ENCODE results near the gene MRAS. TPM values are rescaled to one million over a fixed set of nuclear protein-coding genes. Genes with fewer than 3 reads are reported as not detected.

The MRAS gene
- total RNA-seq, 1 donor from 2014 or later = 7.7 TPM

DNA sequence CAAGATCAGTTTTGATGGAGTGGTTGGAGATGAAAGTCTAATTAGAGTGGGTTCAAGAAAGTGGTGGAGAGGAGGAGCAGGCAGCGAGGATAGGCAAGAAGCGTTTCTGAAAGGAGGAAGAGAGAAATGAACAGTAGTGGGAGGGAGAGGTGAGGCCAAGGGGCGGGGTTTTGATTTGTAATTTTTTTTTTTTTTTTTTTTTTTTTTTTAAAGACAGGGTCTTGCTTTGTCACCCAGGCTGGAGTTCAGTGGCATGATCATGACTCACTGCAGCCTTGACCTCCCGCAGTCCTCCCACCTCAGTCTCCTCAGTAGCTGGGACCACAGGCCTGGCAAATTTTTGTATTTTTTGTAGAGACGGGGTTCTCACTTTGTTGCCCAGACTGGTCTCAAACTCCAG, 36.6 kb downstream of the MRAS start:
- no peak for DNase-seq (ENCODE audit: low read depth, low spot score)

GRCh38 chr3:138389144-138389601, 40.8 kb downstream of the MRAS start:
- no peak for DNase-seq (ENCODE audit: low read depth, low spot score)

- DNase-seq (ENCODE audit: low read depth, low spot score) = no peak
Measured at GRCh38 chr3:138389841-138390581, 41.6 kb downstream of the MRAS start.

DNA sequence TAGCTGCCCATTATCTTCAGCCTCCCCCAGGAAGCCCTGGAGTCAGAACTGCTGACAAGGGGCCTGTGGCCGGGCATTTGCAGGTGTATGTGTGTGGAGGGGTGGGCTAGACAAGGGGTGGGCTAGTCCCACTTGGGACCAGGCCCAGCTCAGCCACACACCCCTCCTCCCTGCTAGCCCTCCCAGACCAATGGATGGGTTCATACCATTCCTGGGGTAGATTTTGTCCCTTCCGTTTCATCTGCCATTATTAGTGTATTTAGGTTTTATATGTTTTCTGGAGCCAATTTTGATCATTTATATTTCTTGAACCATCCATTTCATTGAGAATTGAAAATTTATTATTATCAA, 42.2 kb downstream of the MRAS start:
- no peak for DNase-seq (ENCODE audit: low read depth, low spot score)

DNA sequence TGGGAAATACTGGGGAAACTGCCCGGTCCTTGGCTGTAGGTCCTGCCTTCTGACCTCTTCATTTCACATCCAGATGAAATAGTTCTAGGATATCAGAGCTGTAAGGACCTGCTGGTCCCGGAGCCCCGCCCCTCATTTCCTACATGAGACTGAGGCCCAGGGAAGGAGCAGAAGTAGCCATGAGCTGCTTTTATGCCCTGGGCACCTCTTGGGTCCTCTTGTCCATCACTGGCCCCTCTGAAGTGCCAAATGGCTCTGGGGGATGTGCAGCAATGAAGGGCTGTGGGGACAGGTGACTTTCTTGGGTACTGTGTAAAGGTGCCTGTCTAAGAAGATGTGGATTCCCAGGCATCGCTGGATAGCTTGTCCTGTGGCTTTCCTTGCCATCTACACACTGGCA, 45.8 kb downstream of the MRAS start:
- DNase-seq (ENCODE audit: low read depth, low spot score) = no peak

GRCh38 chr3:138394686-138395085, 46.3 kb downstream of the MRAS start:
- no peak for DNase-seq (ENCODE audit: low read depth, low spot score)

- DNase-seq (ENCODE audit: low read depth, low spot score) = no peak
Measured at GRCh38 chr3:138395865-138396751, 47.7 kb downstream of the MRAS start.

DNA sequence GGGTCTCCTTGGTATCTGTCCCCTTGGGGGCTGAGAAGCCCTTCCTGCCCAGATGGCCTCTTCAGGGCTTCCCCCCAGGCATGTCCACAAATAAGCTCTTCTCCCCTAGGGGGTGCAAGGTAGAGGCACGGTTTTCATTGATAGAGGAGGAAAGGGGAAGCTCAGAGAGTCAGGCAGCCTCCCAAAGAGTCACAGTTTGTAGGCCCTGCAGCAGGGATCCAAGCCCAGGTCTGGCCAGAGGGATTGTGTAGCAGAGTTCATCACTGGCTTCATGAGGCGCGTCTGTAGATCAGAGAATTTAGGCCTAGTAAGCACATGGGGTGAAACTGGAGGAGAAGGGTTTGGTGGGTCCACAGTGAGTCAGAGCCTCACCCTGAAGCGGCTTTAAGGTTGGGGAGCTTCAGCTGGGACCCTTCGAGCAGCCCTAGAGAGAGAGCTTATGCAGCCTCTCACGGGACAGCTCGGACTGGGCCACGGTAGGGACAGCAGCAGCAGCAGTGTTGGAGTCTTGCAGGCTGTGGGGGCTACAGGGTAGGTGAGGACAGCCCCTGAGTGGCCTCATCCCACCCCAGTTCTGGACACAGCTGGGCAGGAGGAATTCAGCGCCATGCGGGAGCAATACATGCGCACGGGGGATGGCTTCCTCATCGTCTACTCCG, 48.5 kb downstream of the MRAS start:
- DNase-seq (ENCODE audit: low read depth, low spot score) = no peak

DNA sequence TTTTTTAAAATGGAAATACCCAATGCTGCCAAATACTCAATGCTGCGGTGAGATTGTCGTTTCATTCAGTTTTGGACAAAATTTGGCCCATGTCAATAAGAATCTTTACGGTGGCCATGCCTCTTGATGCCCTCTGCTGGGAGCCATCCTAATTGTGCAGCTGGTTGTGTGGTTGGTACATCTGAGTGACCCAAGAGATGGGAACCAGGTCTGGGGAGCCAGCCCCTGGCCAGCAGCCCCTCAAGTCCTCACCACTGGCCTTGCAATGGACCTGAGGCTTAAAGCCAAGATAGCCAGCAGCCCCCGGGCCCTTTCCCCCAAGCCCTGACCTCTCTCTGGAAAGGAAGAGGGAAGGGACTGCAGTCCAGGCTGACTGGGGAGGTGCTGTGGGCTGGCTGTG, 49.6 kb downstream of the MRAS start:
- no peak for DNase-seq (ENCODE audit: low read depth, low spot score)

DNA sequence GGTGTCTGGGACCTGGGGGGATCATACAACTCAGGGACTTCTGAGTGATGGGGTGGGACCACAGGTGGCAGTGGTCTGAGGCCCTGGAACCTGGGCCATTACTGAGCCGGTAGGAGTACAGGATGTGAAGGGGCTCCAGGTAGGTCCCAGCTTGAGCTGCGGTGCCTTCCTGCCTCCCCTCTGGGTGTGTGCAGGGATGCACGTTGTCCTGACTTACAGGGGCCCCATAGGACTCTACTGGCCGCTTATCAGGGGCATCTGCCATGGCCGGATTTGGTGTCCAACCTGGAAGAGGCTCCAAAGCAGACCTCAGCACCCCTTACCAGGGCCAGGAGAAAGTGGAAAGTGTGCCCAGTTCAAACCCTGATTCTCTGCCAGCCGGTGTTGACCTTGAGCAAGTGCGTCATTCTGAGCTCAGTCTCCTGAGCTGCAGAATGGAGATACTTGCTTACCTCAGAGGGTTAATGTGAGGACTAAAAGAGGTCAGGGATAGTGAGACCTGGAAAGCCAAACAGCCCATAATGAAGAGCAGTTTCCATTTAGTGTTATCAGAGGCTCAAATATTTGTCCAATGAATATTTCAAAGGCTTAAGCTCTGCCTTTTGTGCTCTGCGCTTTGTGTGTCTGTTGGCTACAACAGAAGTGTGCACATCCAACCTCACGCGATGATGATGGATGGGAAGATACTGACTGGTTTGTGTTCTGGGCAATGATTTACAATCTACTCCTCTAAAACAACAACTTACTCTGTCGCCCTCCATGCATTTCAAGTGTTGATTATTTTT, 50.6 kb downstream of the MRAS start:
- DNase-seq (ENCODE audit: low read depth, low spot score) = no peak

GRCh38 chr3:138399766-138400165, 51.4 kb downstream of the MRAS start:
- no peak for DNase-seq (ENCODE audit: low read depth, low spot score)

- no peak for DNase-seq (ENCODE audit: low read depth, low spot score)
Measured at GRCh38 chr3:138400651-138401070, 52.3 kb downstream of the MRAS start.

DNA sequence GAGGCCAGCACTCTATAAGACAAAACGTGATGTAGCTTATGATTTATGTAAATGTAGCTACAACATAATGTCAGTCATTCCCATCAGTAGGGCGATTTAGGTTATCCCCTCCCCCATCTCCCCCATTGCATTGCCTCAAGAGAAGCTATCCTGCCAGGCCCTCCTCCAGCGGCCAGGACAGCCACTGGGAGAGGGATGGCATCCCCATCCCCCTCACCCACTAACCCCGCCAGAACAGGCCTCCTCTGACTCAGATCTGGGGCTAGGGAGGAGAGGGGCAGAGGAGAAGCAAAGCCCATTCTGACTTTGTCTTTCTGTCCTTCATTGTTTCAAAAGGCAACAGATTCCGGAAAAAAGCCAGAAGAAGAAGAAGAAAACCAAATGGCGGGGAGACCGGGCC, 53.5 kb downstream of the MRAS start:
- no peak for DNase-seq (ENCODE audit: low read depth, low spot score)

DNA sequence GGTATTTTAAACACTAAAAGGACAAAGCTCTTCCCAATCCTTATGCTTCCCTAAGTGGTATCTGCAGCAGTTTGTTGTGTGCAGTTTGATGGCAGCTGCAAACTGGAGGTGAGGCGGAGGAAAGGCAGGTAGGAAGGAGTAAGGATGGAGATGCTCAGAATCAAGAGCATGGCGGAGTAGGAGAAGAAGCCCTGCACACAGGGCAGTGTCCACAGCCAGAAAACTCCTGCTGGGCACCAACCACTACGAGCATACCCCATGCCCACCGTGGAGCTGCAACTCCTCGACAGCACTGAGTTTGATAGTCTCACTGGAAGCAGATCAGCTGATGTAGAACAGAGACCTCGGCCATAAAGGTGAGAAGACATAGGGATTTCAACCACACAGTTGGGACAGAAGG, 55.7 kb downstream of the MRAS start:
- no peak for DNase-seq (ENCODE audit: low read depth, low spot score)

- no peak for DNase-seq (ENCODE audit: low read depth, low spot score)
Measured at GRCh38 chr3:138405001-138405400, 56.6 kb downstream of the MRAS start.

DNA sequence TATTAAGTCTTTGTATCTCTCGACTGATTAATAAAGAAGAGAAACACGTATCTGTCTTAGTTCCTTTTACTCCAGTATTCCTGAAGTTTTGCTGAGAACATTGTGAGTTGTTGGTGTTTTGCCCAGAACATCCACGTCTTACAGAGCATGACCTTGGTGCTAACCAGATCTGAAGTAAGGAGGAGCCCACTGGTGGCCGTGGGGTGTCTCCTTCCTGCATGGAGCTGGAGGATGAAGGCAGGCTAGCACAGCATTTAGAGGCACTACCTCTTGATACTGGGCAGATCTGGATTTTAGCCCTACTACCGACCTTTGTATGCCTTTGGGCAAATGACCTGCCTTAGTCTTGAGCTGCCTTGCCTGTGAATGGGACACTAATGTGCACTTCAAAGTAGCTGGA, 57.1 kb downstream of the MRAS start:
- DNase-seq (ENCODE audit: low read depth, low spot score) = no peak

DNA sequence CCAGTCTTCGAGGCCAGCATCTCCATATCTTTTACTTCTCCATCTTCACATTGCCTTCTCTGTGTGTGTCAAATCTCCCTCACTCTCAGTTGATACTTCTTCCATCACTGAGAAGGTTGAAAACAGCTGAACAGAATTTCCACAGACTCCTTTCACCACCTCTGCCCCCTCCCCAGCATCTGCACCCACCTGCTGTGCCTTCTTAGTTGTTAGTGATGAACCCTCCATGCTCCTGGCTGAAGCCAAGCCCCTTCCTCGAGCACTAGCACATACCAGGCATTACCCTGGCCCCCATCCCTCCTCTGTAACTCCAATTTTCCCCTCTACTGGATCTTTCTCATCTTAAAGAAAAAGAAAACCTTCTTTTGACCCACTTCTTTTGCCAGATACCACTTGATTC, 58.2 kb downstream of the MRAS start:
- no peak for DNase-seq (ENCODE audit: low read depth, low spot score)

GRCh38 chr3:138407236-138407907, 59.0 kb downstream of the MRAS start:
- no peak for DNase-seq (ENCODE audit: low read depth, low spot score)

DNA sequence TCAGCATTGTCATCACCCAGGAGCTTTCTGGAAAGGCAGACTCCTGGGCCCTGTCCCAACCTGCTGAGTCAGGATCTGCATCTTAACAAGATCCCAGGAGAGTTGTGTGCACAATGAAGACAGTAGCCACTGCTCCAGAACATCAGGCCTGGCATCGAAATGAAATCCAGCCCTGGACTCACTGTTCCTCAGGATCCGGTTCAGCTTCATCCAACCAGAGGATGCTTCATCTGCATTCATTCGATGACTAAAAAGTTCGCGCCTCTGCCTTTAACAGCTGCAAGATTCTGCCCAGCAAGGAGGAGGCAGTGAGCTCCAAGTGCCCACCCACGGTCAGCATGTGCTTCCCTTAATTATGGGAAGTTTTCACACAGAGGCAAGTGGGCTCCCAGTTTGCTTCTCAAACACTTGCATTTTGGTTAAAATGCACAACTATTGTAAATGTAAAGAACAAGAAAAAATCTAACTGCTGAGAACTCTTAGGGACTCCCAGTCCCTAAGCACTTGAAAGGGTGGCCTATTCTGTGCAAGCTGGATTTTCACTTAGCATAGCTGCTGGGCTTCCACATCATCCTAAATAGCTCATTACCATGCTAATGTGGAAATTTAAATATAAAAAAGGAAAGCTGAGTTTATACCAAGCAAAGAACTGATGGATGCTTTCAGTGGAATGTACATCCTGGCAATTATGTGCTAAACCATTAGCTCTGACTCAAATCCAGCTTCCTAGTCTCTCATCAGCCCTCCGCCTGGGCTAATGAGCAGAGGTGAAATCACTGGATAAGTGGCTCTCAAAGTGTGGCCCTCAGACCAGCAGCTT, 60.6 kb downstream of the MRAS start:
- DNase-seq (ENCODE audit: low read depth, low spot score) = no peak
